Naive thymus-derived CD4-positive, alpha-beta T cell (primary cell): ENCODE data around the gene NT5C2. TPM values are rescaled to one million over a fixed set of nuclear protein-coding genes. Genes with fewer than 3 reads are reported as not detected.

ENCODE experiments used
- ATAC-seq: fragments of 150-1000 bp; cut with Tn5 transposase; 2 replicates; pipeline ENCODE4 v1.10.0; 2021; ENCODE audit warnings: mild to moderate bottlenecking, moderate library complexity
- CTCF ChIA-PET: fragments of 350-600 bp; sonication (Branson Sonifier 250); formaldehyde crosslinking; loops from one replicate; lab custom pipeline; 2021; ENCODE audit warnings: antibody characterized with exemption; lab: Charles Lee
- POLR2A ChIA-PET: fragments of 350-600 bp; sonication (Branson Sonifier 250); formaldehyde crosslinking; loops from one replicate; lab custom pipeline; 2021; ENCODE audit warnings: antibody characterized with exemption, inconsistent platforms; lab: Charles Lee
- DNase-seq, 9 donors: peaks; one replicate each; pipeline versions ENCODE4 v3.0.0 to v3.0.0-alpha.2; 2020 to 2022; ENCODE audit warnings: mixed read lengths in 1 of 9
- H3K27ac ChIP-seq: one replicate; pipeline ENCODE4 v1.7.0; 2013; ENCODE audit warnings: mild to moderate bottlenecking, low read depth, low read length, moderate library complexity
- H3K27me3 ChIP-seq, 2 donors: one replicate each; pipeline ENCODE4 v1.7.0; 2013; ENCODE audit warnings: low read length in 2 of 2, mild to moderate bottlenecking in 2 of 2, moderate library complexity in 2 of 2; ENCODE audit not compliant: control insufficient read depth in 2 of 2, insufficient read depth in 2 of 2
- H3K36me3 ChIP-seq, 3 experiments: 1 replicate in 2 of 3; 2 replicates in 1 of 3; pipeline ENCODE4 v1.7.0; 2013; ENCODE audit warnings: low read length in 3 of 3, mild to moderate bottlenecking in 3 of 3, moderate library complexity in 1 of 3; ENCODE audit not compliant: insufficient read depth in 3 of 3, control insufficient read depth in 2 of 3
- H3K4me1 ChIP-seq, 2 donors: one replicate each; pipeline ENCODE4 v1.7.0; 2013; ENCODE audit warnings: low read length in 2 of 2, mild to moderate bottlenecking in 2 of 2, moderate library complexity in 1 of 2; ENCODE audit not compliant: control insufficient read depth in 2 of 2, insufficient read depth in 2 of 2
- H3K4me3 ChIP-seq: 2 replicates; pipeline ENCODE4 v1.7.0; 2013; ENCODE audit warnings: mild to moderate bottlenecking, low read length
- H3K9me3 ChIP-seq, 3 experiments: 1 replicate in 2 of 3; 2 replicates in 1 of 3; pipeline ENCODE4 v1.7.0; 2013; ENCODE audit warnings: low read length in 3 of 3; ENCODE audit not compliant: control insufficient read depth in 2 of 3
- H3K27ac Mint-ChIP-seq, 9 donors: one replicate each; pipeline ENCODE4 v1.8.0; 2020 to 2022; ENCODE audit warnings: mixed read lengths in 9 of 9, mild to moderate bottlenecking in 8 of 9, moderate library complexity in 5 of 9, inconsistent platforms in 2 of 9
- H3K27me3 Mint-ChIP-seq, 5 donors: one replicate each; pipeline ENCODE4 v1.8.0; 2021 to 2022; ENCODE audit warnings: mixed read lengths in 5 of 5, mild to moderate bottlenecking in 1 of 5
- H3K36me3 Mint-ChIP-seq, 5 donors: one replicate each; pipeline ENCODE4 v1.8.0; 2020 to 2022; ENCODE audit warnings: mixed read lengths in 5 of 5, mild to moderate bottlenecking in 3 of 5, inconsistent platforms in 1 of 5
- H3K4me1 Mint-ChIP-seq, 7 donors: one replicate each; pipeline ENCODE4 v1.8.0; 2020 to 2022; ENCODE audit warnings: mixed read lengths in 7 of 7, mild to moderate bottlenecking in 3 of 7, inconsistent platforms in 1 of 7
- H3K4me3 Mint-ChIP-seq, 10 donors: one replicate each; pipeline ENCODE4 v1.8.0; 2020 to 2022; ENCODE audit warnings: mild to moderate bottlenecking in 10 of 10, mixed read lengths in 10 of 10, moderate library complexity in 6 of 10, inconsistent platforms in 2 of 10
- H3K9me3 Mint-ChIP-seq, 11 donors: one replicate each; pipeline ENCODE4 v1.8.0; 2020 to 2022; ENCODE audit warnings: mixed read lengths in 11 of 11, mild to moderate bottlenecking in 4 of 11, inconsistent platforms in 1 of 11, moderate library complexity in 1 of 11
- intact Hi-C, 2 donors: fragments of 100-400 bp; cut with micrococcal nuclease; formaldehyde crosslinking; loops; one replicate each; pipeline ENCODE4 v1.15.1; 2023
- polyA plus RNA-seq, 2 donors: library from polyadenylated mRNA; unstranded; fragments of 300-500 nt; fragmentation: Illumina TruSeq; gene quantifications; one replicate each; pipeline ENCODE4 v1.2.3, GENCODE V29; 2021
- total RNA-seq, 6 experiments: library from RNA in 5 of 6; stranded (reverse) in 5 of 6; gene quantifications; 1 replicate in 5 of 6; 2 replicates in 1 of 6; pipeline ENCODE4 v1.2.3 and lab custom pipeline; 2021 to 2026

NT5C2 gene
- total and polyA plus RNA-seq, 7 experiments from 2014 or later = 48.7 to 87.8 (median 68.9) TPM

- ATAC-seq (no peak), DNase-seq (no peak)
- no peak overlapping the region for H3K4me3 Mint-ChIP-seq
- H3K27me3 Mint-ChIP-seq = no peaks in the 10 kb centered on the region
- H3K4me1 Mint-ChIP-seq = peaks cover 0 to 8% (median 4%) of the 10 kb centered on the region in 7 donors
- CTCF ChIA-PET = no interaction called here
- Histone ChIP-seq H3K9me3 (no peaks in the 10 kb centered on the region), H3K4me3 (no peak overlapping the region), H3K36me3 (peaks cover 0 to 18% (median 0%) of the 10 kb centered on the region in 3 experiments), H3K27ac (no peak overlapping the region), H3K27me3 (no peaks in the 10 kb centered on the region), H3K4me1 (no peaks in the 10 kb centered on the region)
- peaks cover 0 to 20% (median 3%) of the 10 kb centered on the region in 5 donors for H3K36me3 Mint-ChIP-seq
- intact Hi-C loops = no loop called here
- POLR2A ChIA-PET = no interaction called here
- peak overlapping the region in 1 of 9 donors; percentile 10 for H3K27ac Mint-ChIP-seq
- no peaks in the 10 kb centered on the region for H3K9me3 Mint-ChIP-seq
Observed at GRCh38 chr10:103106539-103106938, 86.5 kb downstream of the NT5C2 start.

GRCh38 chr10:103105462-103105861 lies 87.6 kb downstream of the NT5C2 start:
- H3K9me3 Mint-ChIP-seq = no peaks in the 10 kb centered on the region
- Histone ChIP-seq H3K36me3 (peaks cover 0 to 24% (median 6%) of the 10 kb centered on the region in 3 experiments), H3K4me1 (no peaks in the 10 kb centered on the region), H3K4me3 (no peak overlapping the region), H3K27me3 (no peaks in the 10 kb centered on the region), H3K27ac (no peak overlapping the region), H3K9me3 (no peaks in the 10 kb centered on the region)
- H3K4me1 Mint-ChIP-seq = peaks cover 0 to 6% (median 3%) of the 10 kb centered on the region in 7 donors
- CTCF ChIA-PET = no interaction called here
- ATAC-seq (no peak), DNase-seq (no peak)
- POLR2A ChIA-PET = no interaction called here
- no peak overlapping the region for H3K4me3 Mint-ChIP-seq
- intact Hi-C loops = no loop called here
- H3K27ac Mint-ChIP-seq = peak overlapping the region in 1 of 9 donors; percentile 32
- H3K36me3 Mint-ChIP-seq = peaks cover 0 to 23% (median 3%) of the 10 kb centered on the region in 5 donors
- no peaks in the 10 kb centered on the region for H3K27me3 Mint-ChIP-seq

- peaks cover 0 to 29% (median 6%) of the 10 kb centered on the region in 3 experiments for H3K36me3 ChIP-seq
- no peaks in the 10 kb centered on the region for H3K9me3 ChIP-seq
- no peak for DNase-seq
- Mint-ChIP-seq H3K27me3 (no peaks in the 10 kb centered on the region), H3K27ac (no peak overlapping the region), H3K9me3 (no peaks in the 10 kb centered on the region), H3K4me3 (no peak overlapping the region), H3K4me1 (peaks cover 0 to 6% (median 0%) of the 10 kb centered on the region in 7 donors), H3K36me3 (peaks cover 0 to 25% (median 3%) of the 10 kb centered on the region in 5 donors)
- no peaks in the 10 kb centered on the region for H3K4me1 ChIP-seq
- CTCF ChIA-PET = no interaction called here
- H3K27me3 ChIP-seq = no peaks in the 10 kb centered on the region
- POLR2A ChIA-PET = no interaction called here
- ATAC-seq = no peak
- H3K4me3 ChIP-seq = no peak overlapping the region
- H3K27ac ChIP-seq = no peak overlapping the region
- intact Hi-C loops = loop anchor here in 1 of 2 donors (5.0 kb wide), 1 partner anchor 138 kb away; no protein-coding TSS in a partner anchor
Observed at GRCh38 chr10:103104721-103105120, 88.4 kb downstream of the NT5C2 start.

GRCh38 chr10:103103989-103104388 lies 89.1 kb downstream of the NT5C2 start:
- no peak overlapping the region for H3K4me3 Mint-ChIP-seq
- no peaks in the 10 kb centered on the region for H3K27me3 ChIP-seq
- H3K27me3 Mint-ChIP-seq = no peaks in the 10 kb centered on the region
- no peaks in the 10 kb centered on the region for H3K9me3 ChIP-seq
- H3K9me3 Mint-ChIP-seq = no peaks in the 10 kb centered on the region
- ChIA-PET POLR2A (no interaction called here), CTCF (no interaction called here)
- intact Hi-C loops = loop anchor here in 1 of 2 donors (5.0 kb wide), 1 partner anchor 138 kb away; no protein-coding TSS in a partner anchor
- peaks cover 0 to 6% (median 0%) of the 10 kb centered on the region in 7 donors for H3K4me1 Mint-ChIP-seq
- H3K27ac Mint-ChIP-seq = no peak overlapping the region
- H3K36me3 Mint-ChIP-seq = peaks cover 0 to 28% (median 4%) of the 10 kb centered on the region in 5 donors
- H3K4me3 ChIP-seq = no peak overlapping the region
- DNase-seq (no peak), ATAC-seq (no peak)
- H3K4me1 ChIP-seq = no peaks in the 10 kb centered on the region
- no peak overlapping the region for H3K27ac ChIP-seq
- peaks cover 0 to 35% (median 6%) of the 10 kb centered on the region in 3 experiments for H3K36me3 ChIP-seq

GRCh38 chr10:103102195-103102594 lies 90.9 kb downstream of the NT5C2 start:
- no peaks in the 10 kb centered on the region for H3K4me1 ChIP-seq
- H3K9me3 ChIP-seq = no peaks in the 10 kb centered on the region
- no peak overlapping the region for H3K27ac ChIP-seq
- Mint-ChIP-seq H3K27ac (peak overlapping the region in 6 of 9 donors; percentile 5 to 70 (median 33)), H3K36me3 (peaks cover 0 to 33% (median 5%) of the 10 kb centered on the region in 5 donors), H3K4me1 (peaks cover 0 to 6% (median 0%) of the 10 kb centered on the region in 7 donors), H3K4me3 (no peak overlapping the region), H3K27me3 (no peaks in the 10 kb centered on the region), H3K9me3 (no peaks in the 10 kb centered on the region)
- no peaks in the 10 kb centered on the region for H3K27me3 ChIP-seq
- intact Hi-C loops = loop anchor here in 1 of 2 donors (5.0 kb wide), 1 partner anchor 140 kb away; no protein-coding TSS in a partner anchor
- ChIA-PET CTCF (no interaction called here), POLR2A (no interaction called here)
- ATAC-seq (no peak), DNase-seq (no peak)
- peaks cover 0 to 51% (median 6%) of the 10 kb centered on the region in 3 experiments for H3K36me3 ChIP-seq
- H3K4me3 ChIP-seq = no peak overlapping the region

GRCh38 chr10:103100620-103101019 lies 92.5 kb downstream of the NT5C2 start:
- no peaks in the 10 kb centered on the region for H3K4me1 ChIP-seq
- H3K4me1 Mint-ChIP-seq = peaks cover 0 to 6% (median 0%) of the 10 kb centered on the region in 7 donors
- H3K27me3 ChIP-seq = no peaks in the 10 kb centered on the region
- H3K36me3 Mint-ChIP-seq = peaks cover 0 to 40% (median 9%) of the 10 kb centered on the region in 5 donors
- intact Hi-C loops = loop anchor here in 1 of 2 donors (5.0 kb wide), 1 partner anchor 142 kb away; no protein-coding TSS in a partner anchor
- no peak overlapping the region for H3K27ac ChIP-seq
- POLR2A ChIA-PET = no interaction called here
- no peaks in the 10 kb centered on the region for H3K27me3 Mint-ChIP-seq
- no peak overlapping the region for H3K4me3 Mint-ChIP-seq
- no peaks in the 10 kb centered on the region for H3K9me3 ChIP-seq
- DNase-seq (no peak), ATAC-seq (no peak)
- peaks cover 0 to 55% (median 6%) of the 10 kb centered on the region in 3 experiments for H3K36me3 ChIP-seq
- no peak overlapping the region for H3K4me3 ChIP-seq
- no peaks in the 10 kb centered on the region for H3K9me3 Mint-ChIP-seq
- H3K27ac Mint-ChIP-seq = no peak overlapping the region
- CTCF ChIA-PET = no interaction called here

- Mint-ChIP-seq H3K9me3 (no peaks in the 10 kb centered on the region), H3K36me3 (peaks cover 4 to 44% (median 15%) of the 10 kb centered on the region in 5 donors), H3K27me3 (no peaks in the 10 kb centered on the region), H3K4me1 (peaks cover 0 to 6% (median 0%) of the 10 kb centered on the region in 7 donors), H3K27ac (no peak overlapping the region), H3K4me3 (no peak overlapping the region)
- ChIA-PET CTCF (interaction anchor here (0.6 to 1.1 kb wide), 3 partner anchors 61 to 146 kb away, joined by 3 to 6 read pairs (median 4); no protein-coding TSS in a partner anchor), POLR2A (interaction anchor here (0.6 kb wide), 1 partner anchor 94 kb away, joined by 3 read pairs; no protein-coding TSS in a partner anchor)
- Histone ChIP-seq H3K4me1 (no peaks in the 10 kb centered on the region), H3K36me3 (peaks cover 0 to 64% (median 12%) of the 10 kb centered on the region in 3 experiments), H3K27ac (no peak overlapping the region), H3K9me3 (no peaks in the 10 kb centered on the region), H3K27me3 (no peaks in the 10 kb centered on the region), H3K4me3 (no peak overlapping the region)
- ATAC-seq = no peak
- intact Hi-C loops = no loop called here
- DNase-seq = no peak
Observed at GRCh38 chr10:103098240-103098639, 94.8 kb downstream of the NT5C2 start.
